Panc1 (cell line): ENCODE results near the gene NR6A1.

ENCODE experiments used
- CTCF ChIP-seq: fragments of 450-650 bp; IDR thresholded peaks from 2 replicates; pipeline ENCODE4 v1.5.1; 2017; ENCODE audit warnings: mild to moderate bottlenecking
- POLR2AphosphoS5 ChIP-seq: IDR thresholded peaks from 2 replicates; pipeline ENCODE4 v1.6.1; 2012; ENCODE audit warnings: mild to moderate bottlenecking, low read depth, low read length, moderate library complexity
- SIN3A ChIP-seq: IDR thresholded peaks from 2 replicates; pipeline ENCODE4 v1.6.1; 2012; ENCODE audit warnings: low read depth, mild to moderate bottlenecking, low read length, moderate library complexity, borderline replicate concordance; ENCODE audit not compliant: insufficient read depth
- TCF7L2 ChIP-seq: IDR thresholded peaks from 2 replicates; pipeline ENCODE4 v1.6.1; 2011; ENCODE audit warnings: mild to moderate bottlenecking, low read depth, low read length, inconsistent platforms
- TF ChIP-seq, protein P1 (sequence below), 2 experiments: IDR thresholded peaks; 2 replicates each; pipeline ENCODE4 v1.6.1; 2011 to 2012; ENCODE audit warnings: low read depth in 2 of 2, control low read depth in 1 of 2, low read length in 1 of 2, mild to moderate bottlenecking in 1 of 2, moderate library complexity in 1 of 2; ENCODE audit not compliant: insufficient read depth in 1 of 2

DNA sequence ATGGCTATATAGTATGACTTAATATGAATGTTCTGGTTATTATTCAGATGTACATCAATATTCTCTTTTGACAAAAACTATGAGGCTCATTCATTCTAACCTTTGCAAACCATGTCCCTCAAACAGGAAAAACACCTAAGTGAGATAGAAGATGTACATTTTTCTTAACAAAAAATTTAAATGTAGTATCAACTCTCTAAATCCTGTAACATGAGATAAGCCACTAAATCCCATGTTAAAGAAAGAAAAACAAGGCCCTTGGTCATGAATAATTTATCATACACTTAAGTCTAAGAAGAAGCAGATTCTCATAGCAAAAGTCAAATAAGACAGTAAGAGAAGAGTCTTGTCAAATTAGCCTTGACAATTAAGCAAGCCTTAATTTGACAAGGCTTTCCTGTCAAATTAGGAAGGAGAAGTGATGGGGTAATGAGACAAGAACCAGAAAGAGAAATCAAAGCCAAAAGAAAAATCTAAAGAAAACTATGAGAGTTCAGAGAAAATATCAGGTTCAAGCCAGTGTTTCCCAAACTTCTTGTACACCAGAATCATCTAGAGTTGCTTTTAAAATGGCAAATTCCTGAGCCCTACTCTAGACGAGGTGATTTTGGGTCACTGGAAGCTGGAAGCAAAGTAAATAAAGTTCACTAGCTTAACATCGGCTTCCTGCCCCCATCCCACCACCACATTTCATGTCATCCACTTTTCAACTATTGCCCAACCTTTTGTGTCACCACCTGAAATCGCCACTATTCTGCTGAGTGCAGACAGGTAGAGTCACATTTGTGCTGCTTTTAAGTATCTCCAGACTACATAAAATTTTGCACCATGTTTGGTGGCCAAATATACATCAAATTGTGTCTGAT is 76.5 kb downstream of the NR6A1 start:
- TF ChIP-seq CTCF (no peak), POLR2AphosphoS5 (no peak), SIN3A (no peak), TCF7L2 (no peak)
- TF ChIP-seq, protein P1, sequence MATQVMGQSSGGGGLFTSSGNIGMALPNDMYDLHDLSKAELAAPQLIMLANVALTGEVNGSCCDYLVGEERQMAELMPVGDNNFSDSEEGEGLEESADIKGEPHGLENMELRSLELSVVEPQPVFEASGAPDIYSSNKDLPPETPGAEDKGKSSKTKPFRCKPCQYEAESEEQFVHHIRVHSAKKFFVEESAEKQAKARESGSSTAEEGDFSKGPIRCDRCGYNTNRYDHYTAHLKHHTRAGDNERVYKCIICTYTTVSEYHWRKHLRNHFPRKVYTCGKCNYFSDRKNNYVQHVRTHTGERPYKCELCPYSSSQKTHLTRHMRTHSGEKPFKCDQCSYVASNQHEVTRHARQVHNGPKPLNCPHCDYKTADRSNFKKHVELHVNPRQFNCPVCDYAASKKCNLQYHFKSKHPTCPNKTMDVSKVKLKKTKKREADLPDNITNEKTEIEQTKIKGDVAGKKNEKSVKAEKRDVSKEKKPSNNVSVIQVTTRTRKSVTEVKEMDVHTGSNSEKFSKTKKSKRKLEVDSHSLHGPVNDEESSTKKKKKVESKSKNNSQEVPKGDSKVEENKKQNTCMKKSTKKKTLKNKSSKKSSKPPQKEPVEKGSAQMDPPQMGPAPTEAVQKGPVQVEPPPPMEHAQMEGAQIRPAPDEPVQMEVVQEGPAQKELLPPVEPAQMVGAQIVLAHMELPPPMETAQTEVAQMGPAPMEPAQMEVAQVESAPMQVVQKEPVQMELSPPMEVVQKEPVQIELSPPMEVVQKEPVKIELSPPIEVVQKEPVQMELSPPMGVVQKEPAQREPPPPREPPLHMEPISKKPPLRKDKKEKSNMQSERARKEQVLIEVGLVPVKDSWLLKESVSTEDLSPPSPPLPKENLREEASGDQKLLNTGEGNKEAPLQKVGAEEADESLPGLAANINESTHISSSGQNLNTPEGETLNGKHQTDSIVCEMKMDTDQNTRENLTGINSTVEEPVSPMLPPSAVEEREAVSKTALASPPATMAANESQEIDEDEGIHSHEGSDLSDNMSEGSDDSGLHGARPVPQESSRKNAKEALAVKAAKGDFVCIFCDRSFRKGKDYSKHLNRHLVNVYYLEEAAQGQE (IDR thresholded peaks at IDR 0.05; ENCODE audit: insufficient read depth in 1 of 2, low read depth in 2 of 2, low read length in 1 of 2): no peak
